IMR-90 (cell line): Measurements from ENCODE around the gene GPX6. TPM values are rescaled to one million over a fixed set of nuclear protein-coding genes. Genes with fewer than 3 reads are reported as not detected.
"Not testable (repeated sequence)": the region's sequence is repeated elsewhere in the genome, so short reads cannot be mapped to it uniquely, and the experiment has no call there.

Experiments used
- ATAC-seq: fragments of 200-7000 bp; cut with Tn5 transposase; 2 replicates; pipeline ENCODE4 v1.9.1; 2020; ENCODE audit warnings: low read depth, mild to moderate bottlenecking, moderate library complexity
- BruUV-seq: library from RNA; stranded (reverse); fragments of 400-500 nt; replicated peaks from 2 replicates; lab custom pipeline; 2021; lab: Mats Ljungman, UMichigan
- CTCF ChIA-PET: fragments of 300-600 bp; formaldehyde crosslinking; extraction: SDS; loops from one replicate; lab custom pipeline; 2021; ENCODE audit warnings: antibody characterized with exemption; lab: Yijun Ruan, JAX
- POLR2A ChIA-PET: fragments of 300-600 bp; sonication (Branson Sonifier 250); formaldehyde crosslinking; loops from one replicate; lab custom pipeline; 2022; ENCODE audit warnings: antibody characterized with exemption; ENCODE audit not compliant: unreplicated experiment; lab: Charles Lee
- DNase-seq: peaks from one replicate; pipeline ENCODE4 v3.0.0; 2013
- H2AFZ ChIP-seq: replicated peaks from 2 replicates; pipeline ENCODE3; 2013; ENCODE audit warnings: low read length, mild to moderate bottlenecking; ENCODE audit not compliant: poor library complexity
- H2AK5ac ChIP-seq: 2 replicates; pipeline ENCODE4 v1.6.1; 2013; ENCODE audit warnings: low read depth, low read length, inconsistent platforms
- H2AK9ac ChIP-seq: replicated peaks from 2 replicates; pipeline ENCODE3; 2013; ENCODE audit warnings: mild to moderate bottlenecking, low read depth, low read length, moderate library complexity; ENCODE audit not compliant: poor library complexity
- H2BK120ac ChIP-seq: 2 replicates; pipeline ENCODE4 v1.6.1; 2013; ENCODE audit warnings: low read depth, low read length, inconsistent platforms
- H2BK15ac ChIP-seq: 3 replicates; pipeline ENCODE4 v1.6.1; 2013; ENCODE audit warnings: low read depth, low read length, inconsistent platforms
- H2BK20ac ChIP-seq: 2 replicates; pipeline ENCODE4 v1.6.1; 2013; ENCODE audit warnings: low read depth, mild to moderate bottlenecking, inconsistent platforms, low read length, moderate library complexity
- H2BK5ac ChIP-seq: 2 replicates; pipeline ENCODE4 v1.6.1; 2013; ENCODE audit warnings: mild to moderate bottlenecking, low read depth, low read length, inconsistent platforms; ENCODE audit not compliant: poor library complexity, severe bottlenecking
- H3K14ac ChIP-seq: replicated peaks from 2 replicates; pipeline ENCODE4 v1.6.1; 2013; ENCODE audit warnings: low read depth, low read length, inconsistent platforms
- H3K18ac ChIP-seq: 2 replicates; pipeline ENCODE4 v1.6.1; 2013; ENCODE audit warnings: low read depth, low read length, control low read depth
- H3K23ac ChIP-seq: 2 replicates; pipeline ENCODE4 v1.6.1; 2013; ENCODE audit warnings: low read depth, low read length, inconsistent platforms
- H3K27ac ChIP-seq: 2 replicates; pipeline ENCODE4 v1.5.1; 2013; ENCODE audit warnings: mild to moderate bottlenecking, control low read depth, low read length; ENCODE audit not compliant: insufficient read depth
- H3K27me3 ChIP-seq: 2 replicates; pipeline ENCODE4 v1.6.1; 2013; ENCODE audit warnings: low read length; ENCODE audit not compliant: control insufficient read depth, insufficient read depth
- H3K36me3 ChIP-seq: 2 replicates; pipeline ENCODE4 v1.6.1; 2013; ENCODE audit warnings: low read length, mixed read lengths; ENCODE audit not compliant: control insufficient read depth, insufficient read depth
- H3K4ac ChIP-seq: 2 replicates; pipeline ENCODE4 v1.6.1; 2013; ENCODE audit warnings: low read depth, low read length, inconsistent platforms
- H3K4me1 ChIP-seq: 2 replicates; pipeline ENCODE4 v1.6.1; 2013; ENCODE audit warnings: low read length, mixed read lengths; ENCODE audit not compliant: control insufficient read depth, insufficient read depth
- H3K4me2 ChIP-seq: 2 replicates; pipeline ENCODE4 v1.6.1; 2013; ENCODE audit warnings: low read depth, mild to moderate bottlenecking, control low read depth, low read length, moderate library complexity
- H3K4me3 ChIP-seq: 2 replicates; pipeline ENCODE4 v1.5.1; 2013; ENCODE audit warnings: low read depth, mild to moderate bottlenecking, control low read depth, low read length, moderate library complexity; ENCODE audit not compliant: insufficient read depth
- H3K56ac ChIP-seq: 2 replicates; pipeline ENCODE4 v1.6.1; 2013; ENCODE audit warnings: low read length, inconsistent platforms; ENCODE audit not compliant: insufficient read depth; ENCODE audit errors: extremely low read depth
- H3K79me1 ChIP-seq, 2 experiments: 2 replicates each; pipeline ENCODE4 v1.6.1; 2013; ENCODE audit warnings: low read length in 2 of 2, inconsistent platforms in 1 of 2, low read depth in 1 of 2
- H3K9ac ChIP-seq: 2 replicates; pipeline ENCODE4 v1.6.1; 2013; ENCODE audit warnings: low read depth, low read length, control low read depth
- H3K9me1 ChIP-seq: 2 replicates; pipeline ENCODE4 v1.6.1; 2013; ENCODE audit warnings: low read length, inconsistent platforms; ENCODE audit not compliant: insufficient read depth
- H3K9me3 ChIP-seq: 2 replicates; pipeline ENCODE4 v1.6.1; 2013; ENCODE audit warnings: low read length; ENCODE audit not compliant: control insufficient read depth, insufficient read depth
- H4K20me1 ChIP-seq: 2 replicates; pipeline ENCODE4 v1.6.1; 2013; ENCODE audit warnings: low read length, inconsistent platforms; ENCODE audit not compliant: insufficient read depth
- H4K5ac ChIP-seq: 2 replicates; pipeline ENCODE4 v1.6.1; 2013; ENCODE audit warnings: mild to moderate bottlenecking, low read depth, low read length, control low read depth
- H4K8ac ChIP-seq, 2 experiments: 2 replicates each; pipeline ENCODE4 v1.6.1; 2013; ENCODE audit warnings: low read depth in 2 of 2, low read length in 2 of 2, control low read depth in 1 of 2, inconsistent platforms in 1 of 2
- H4K91ac ChIP-seq: 2 replicates; pipeline ENCODE4 v1.6.1; 2013; ENCODE audit warnings: low read depth, low read length, inconsistent platforms; ENCODE audit not compliant: insufficient read depth
- WGBS, 2 experiments: methylation state at CpG; one replicate each; pipeline versions ENCODE4 v1.1.5 to v1.1.7; 2013; ENCODE audit warnings: missing lambda C conversion rate in 2 of 2; ENCODE audit not compliant: insufficient read length in 1 of 2; ENCODE audit errors: extremely low coverage in 2 of 2; 5-methylcytosine and 5-hydroxymethylcytosine counted together
- dilution Hi-C: fragments of 300-500 bp; cut with HindIII; formaldehyde crosslinking; loops from one replicate; pipeline ENCODE4 v1.14.3; 2018; ENCODE audit warnings: low sequenced_read_pairs; ENCODE audit not compliant: unreplicated experiment
- in situ Hi-C: fragments of 300-500 bp; cut with MboI; formaldehyde crosslinking; loops from 3 replicates; pipeline ENCODE4 v1.14.3; 2019; ENCODE audit warnings: low sequenced_read_pairs, inconsistent platforms, mixed read lengths
- intact Hi-C: fragments of 100-400 bp; cut with micrococcal nuclease; formaldehyde crosslinking; loops from 2 replicates; pipeline ENCODE4 v1.10.0; 2022
- polyA plus RNA-seq, 3 experiments: library from polyadenylated mRNA; depleted of rRNA; stranded (reverse); fragments of >200 nt; gene quantifications; 2 replicates each; pipeline ENCODE4 v1.2.3, GENCODE V29; 2012; ENCODE audit warnings: low replicate concordance in 1 of 3
- total RNA-seq: library from RNA; depleted of rRNA; stranded (reverse); fragments of >200 nt; gene quantifications from 2 replicates; pipeline ENCODE4 v1.2.3, GENCODE V29; 2012
- TF ChIP-seq, protein P1 (sequence below): fragments of 150-350 bp; IDR thresholded peaks from 2 replicates; pipeline ENCODE4 v1.6.1; 2016; ENCODE audit warnings: low read depth, mild to moderate bottlenecking, low read length, moderate library complexity, borderline replicate concordance

GPX6 gene
- total and polyA plus RNA-seq, 2 of the 4 experiments (the other 2 are of a cell fraction) = not detected

DNA sequence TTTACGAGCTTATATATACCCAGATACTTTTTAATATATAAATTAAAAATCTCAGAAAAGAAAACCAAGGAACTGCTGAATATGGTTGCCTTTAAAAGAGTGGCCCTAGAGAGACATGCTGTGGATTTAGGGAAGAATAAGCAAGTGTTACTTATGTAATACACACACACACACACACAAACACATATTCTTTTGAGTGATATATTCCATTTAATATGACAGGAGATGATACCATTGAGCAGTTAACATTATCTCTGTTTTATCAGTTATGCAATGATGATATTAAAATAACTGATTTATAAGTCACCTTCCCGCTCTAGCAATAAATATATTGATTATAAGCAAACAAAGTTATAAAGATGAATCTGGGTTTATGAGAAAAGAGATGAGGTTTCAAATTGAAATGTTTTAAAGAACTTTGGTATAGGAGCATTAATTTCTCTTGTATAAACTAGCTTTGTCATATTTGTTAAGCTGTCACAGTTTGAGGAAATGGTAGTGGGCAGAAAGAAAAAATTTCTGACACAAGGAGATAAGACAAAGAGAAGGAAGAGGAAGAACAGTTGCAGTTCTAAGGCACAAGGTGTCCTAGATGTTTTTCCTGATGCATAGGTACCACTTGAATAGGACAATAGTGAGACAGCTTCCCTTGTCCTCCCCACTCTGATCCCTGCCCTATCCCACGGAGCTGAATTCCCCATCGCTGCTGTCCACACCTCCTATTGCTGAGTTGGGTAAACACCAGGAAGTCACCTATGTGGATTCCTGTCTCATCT, 36.5 kb upstream of the GPX6 start:
- Histone ChIP-seq H3K4me3 (no peak overlapping the region), H3K4me2 (no peak overlapping the region), H2BK20ac (no peak overlapping the region), H2AK9ac (no peak overlapping the region), H2BK120ac (no peak overlapping the region), H4K5ac (no peak overlapping the region), H3K4ac (no peak overlapping the region), H3K27me3 (peaks cover 4% of the 10 kb centered on the region; the same call in 1 of the 2 replicates), H4K8ac (no peak overlapping the region), H3K18ac (no peak overlapping the region), H3K23ac (no peak overlapping the region), H3K56ac (no peak overlapping the region), H2AFZ (no peak overlapping the region), H3K27ac (no peak overlapping the region), H4K20me1 (no peaks in the 10 kb centered on the region), H3K9ac (no peak overlapping the region), H3K14ac (no peak overlapping the region), H3K36me3 (no peaks in the 10 kb centered on the region), H3K9me3 (no peaks in the 10 kb centered on the region), H3K4me1 (no peaks in the 10 kb centered on the region), H2AK5ac (no peak overlapping the region), H3K79me1 (no peaks in the 10 kb centered on the region), H2BK15ac (no peak overlapping the region), H3K9me1 (no peaks in the 10 kb centered on the region), H2BK5ac (no peak overlapping the region), H4K91ac (no peak overlapping the region)
- ChIA-PET POLR2A (no interaction called here), CTCF (interaction anchor here (0.6 to 0.7 kb wide), 2 partner anchors 13 to 505 kb away, joined by 3 to 7 read pairs; no protein-coding TSS in a partner anchor)
- ATAC-seq = no peak
- DNase-seq = no peak
- in situ Hi-C loops (no loop called here), dilution Hi-C loops (no loop called here), intact Hi-C loops (no loop called here)
- no CpG with 5 or more reads among the region's 4 CpGs for WGBS, 2 experiments
- BruUV-seq = no TSS peak
- TF ChIP-seq, protein P1, sequence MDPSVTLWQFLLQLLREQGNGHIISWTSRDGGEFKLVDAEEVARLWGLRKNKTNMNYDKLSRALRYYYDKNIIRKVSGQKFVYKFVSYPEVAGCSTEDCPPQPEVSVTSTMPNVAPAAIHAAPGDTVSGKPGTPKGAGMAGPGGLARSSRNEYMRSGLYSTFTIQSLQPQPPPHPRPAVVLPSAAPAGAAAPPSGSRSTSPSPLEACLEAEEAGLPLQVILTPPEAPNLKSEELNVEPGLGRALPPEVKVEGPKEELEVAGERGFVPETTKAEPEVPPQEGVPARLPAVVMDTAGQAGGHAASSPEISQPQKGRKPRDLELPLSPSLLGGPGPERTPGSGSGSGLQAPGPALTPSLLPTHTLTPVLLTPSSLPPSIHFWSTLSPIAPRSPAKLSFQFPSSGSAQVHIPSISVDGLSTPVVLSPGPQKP = no peak

DNA sequence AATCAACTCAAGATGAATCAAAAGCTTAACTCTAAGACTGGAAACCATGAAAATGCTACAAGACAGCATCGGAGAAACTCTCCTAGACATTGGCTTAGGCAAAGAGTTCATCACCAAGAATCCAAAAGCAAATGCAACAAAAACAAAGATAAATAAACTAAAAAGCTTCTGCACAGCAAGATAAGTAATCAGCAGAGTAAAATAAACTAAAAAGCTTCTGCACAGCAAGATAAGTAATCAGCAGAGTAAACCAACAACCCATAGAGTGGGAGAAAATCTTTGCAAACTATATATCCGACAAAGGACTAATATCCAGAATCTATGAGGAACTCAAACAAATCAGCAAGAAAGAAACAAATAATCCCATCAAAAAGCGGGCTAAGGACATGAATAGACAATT, 31.4 kb upstream of the GPX6 start:
- H3K9me1 ChIP-seq, DNase-seq, intact Hi-C loops, H3K9me3 ChIP-seq, BruUV-seq, H2AFZ ChIP-seq, H3K79me1 ChIP-seq, CTCF ChIA-PET, H3K27me3 ChIP-seq, H2AK9ac ChIP-seq, dilution Hi-C loops, H3K4ac ChIP-seq, ATAC-seq, H3K27ac ChIP-seq, H3K4me3 ChIP-seq, H3K36me3 ChIP-seq, H2BK15ac ChIP-seq, H4K91ac ChIP-seq, H3K23ac ChIP-seq, H2BK120ac ChIP-seq, H3K56ac ChIP-seq, POLR2A ChIA-PET, H2BK5ac ChIP-seq, H4K5ac ChIP-seq, in situ Hi-C loops, H3K9ac ChIP-seq, H4K20me1 ChIP-seq, H3K4me2 ChIP-seq, H3K14ac ChIP-seq, H2BK20ac ChIP-seq, H2AK5ac ChIP-seq, H4K8ac ChIP-seq, H3K18ac ChIP-seq, H3K4me1 ChIP-seq: not testable (repeated sequence)
- no CpG with 5 or more reads among the region's 3 CpGs for WGBS, 2 experiments
